ENCODE measurements around the gene PCDHGA1. TPM values are rescaled to one million over a fixed set of nuclear protein-coding genes. Genes with fewer than 3 reads are reported as not detected.
"Not testable (repeated sequence)": the region's sequence is repeated elsewhere in the genome, so short reads cannot be mapped to it uniquely, and the experiment has no call there.

The PCDHGA1 gene
- total and polyA plus RNA-seq, 7 donors = 0.27 to 2.1 (median 0.59) TPM

- H3K9me3 ChIP-seq = peaks cover 7% of the 10 kb centered on the region
- intact Hi-C loops (cut with DNase I) = no loop called here
- TF ChIP-seq, protein P1, sequence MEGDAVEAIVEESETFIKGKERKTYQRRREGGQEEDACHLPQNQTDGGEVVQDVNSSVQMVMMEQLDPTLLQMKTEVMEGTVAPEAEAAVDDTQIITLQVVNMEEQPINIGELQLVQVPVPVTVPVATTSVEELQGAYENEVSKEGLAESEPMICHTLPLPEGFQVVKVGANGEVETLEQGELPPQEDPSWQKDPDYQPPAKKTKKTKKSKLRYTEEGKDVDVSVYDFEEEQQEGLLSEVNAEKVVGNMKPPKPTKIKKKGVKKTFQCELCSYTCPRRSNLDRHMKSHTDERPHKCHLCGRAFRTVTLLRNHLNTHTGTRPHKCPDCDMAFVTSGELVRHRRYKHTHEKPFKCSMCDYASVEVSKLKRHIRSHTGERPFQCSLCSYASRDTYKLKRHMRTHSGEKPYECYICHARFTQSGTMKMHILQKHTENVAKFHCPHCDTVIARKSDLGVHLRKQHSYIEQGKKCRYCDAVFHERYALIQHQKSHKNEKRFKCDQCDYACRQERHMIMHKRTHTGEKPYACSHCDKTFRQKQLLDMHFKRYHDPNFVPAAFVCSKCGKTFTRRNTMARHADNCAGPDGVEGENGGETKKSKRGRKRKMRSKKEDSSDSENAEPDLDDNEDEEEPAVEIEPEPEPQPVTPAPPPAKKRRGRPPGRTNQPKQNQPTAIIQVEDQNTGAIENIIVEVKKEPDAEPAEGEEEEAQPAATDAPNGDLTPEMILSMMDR (IDR thresholded peaks at IDR 0.05) = no peak
- peak overlapping the region; percentile 62 for H3K4me3 ChIP-seq
- ATAC-seq = no peak
- no peak for DNase-seq
- H3K27me3 ChIP-seq (ENCODE audit: insufficient read depth in 3 of 3, low read length in 2 of 3) = peaks cover 0 to 18% (median 2%) of the 10 kb centered on the region in 3 donors
- no peaks in the 10 kb centered on the region for H3K36me3 ChIP-seq (ENCODE audit: insufficient read depth in 1 of 2, low read depth in 1 of 2)
- WGBS, 3 donors = 33 to 39% (median 39%) methylated on average over 64 of the region's 64 CpGs
- H3K4me1 ChIP-seq = no peaks in the 10 kb centered on the region
- H3K27ac ChIP-seq = no peak overlapping the region
Measured at GRCh38 chr5:141409598-141410306, 79.4 kb downstream of the PCDHGA1 start.

- Histone ChIP-seq H3K27me3 (ENCODE audit: insufficient read depth in 3 of 3, low read length in 2 of 3) (peaks cover 0 to 22% (median 0%) of the 10 kb centered on the region in 3 donors), H3K9me3 (peaks cover 7% of the 10 kb centered on the region)
- ATAC-seq = no peak
Measured at GRCh38 chr5:141411575-141411974, 81.3 kb downstream of the PCDHGA1 start.

GRCh38 chr5:141412854-141413539 lies 82.7 kb downstream of the PCDHGA1 start, which contains the start of gene PCDHGA10:
PCDHGA10 (plus strand) TSS chr5:141412987; CDS start chr5:141413176, 189 bp downstream.
- Histone ChIP-seq H3K27ac (peak within 1 kb of the TSS; percentile 10), H3K36me3 (ENCODE audit: insufficient read depth in 1 of 2, low read depth in 1 of 2) (no peaks in the 10 kb centered on the region), H3K27me3 (ENCODE audit: insufficient read depth in 3 of 3, low read length in 2 of 3) (peaks cover 0 to 25% (median 0%) of the 10 kb centered on the region in 3 donors), H3K9me3 (peaks cover 7% of the 10 kb centered on the region), H3K4me1 (no peaks in the 10 kb centered on the region), H3K4me3 (peak within 1 kb of the TSS; percentile 62)
- WGBS, 3 donors = 21 to 29% (median 26%) methylated on average over 31 of the region's 31 CpGs
- ATAC-seq (peak; percentile 70 to 79 (median 75)), DNase-seq (peak; percentile 43 to 69)
- TF ChIP-seq, protein P1 (IDR thresholded peaks at IDR 0.05) = peak; percentile 70
- intact Hi-C loops (cut with DNase I) = no loop called here

More at GRCh38 chr5:141411575-141411974, 81.3 kb downstream of the PCDHGA1 start:
- 69 to 74% (median 69%) methylated on average over 3 of the region's 3 CpGs for WGBS, 3 donors
- intact Hi-C loops (cut with DNase I) = no loop called here
- Histone ChIP-seq H3K27ac (no peak overlapping the region), H3K36me3 (ENCODE audit: insufficient read depth in 1 of 2, low read depth in 1 of 2) (no peaks in the 10 kb centered on the region), H3K4me1 (no peaks in the 10 kb centered on the region), H3K4me3 (peak overlapping the region; percentile 62)
- no peak for DNase-seq
- TF ChIP-seq, protein P1 (IDR thresholded peaks at IDR 0.05) = no peak

- peaks cover 7% of the 10 kb centered on the region for H3K9me3 ChIP-seq
- no peaks in the 10 kb centered on the region for H3K4me1 ChIP-seq
- ATAC-seq (peak; percentile 18 to 29 (median 22)), DNase-seq (no peak)
- 27 to 29% (median 29%) methylated on average over 25 of the region's 25 CpGs for WGBS, 3 donors
- TF ChIP-seq, protein P1 (IDR thresholded peaks at IDR 0.05) = no peak
- peaks cover 0 to 28% (median 0%) of the 10 kb centered on the region in 3 donors for H3K27me3 ChIP-seq (ENCODE audit: insufficient read depth in 3 of 3, low read length in 2 of 3)
- peak overlapping the region; percentile 60 for H3K4me3 ChIP-seq
- no peak overlapping the region for H3K27ac ChIP-seq
- intact Hi-C loops (cut with DNase I) = no loop called here
- no peaks in the 10 kb centered on the region for H3K36me3 ChIP-seq (ENCODE audit: insufficient read depth in 1 of 2, low read depth in 1 of 2)
Measured at GRCh38 chr5:141413540-141414069, 83.3 kb downstream of the PCDHGA1 start.

DNA sequence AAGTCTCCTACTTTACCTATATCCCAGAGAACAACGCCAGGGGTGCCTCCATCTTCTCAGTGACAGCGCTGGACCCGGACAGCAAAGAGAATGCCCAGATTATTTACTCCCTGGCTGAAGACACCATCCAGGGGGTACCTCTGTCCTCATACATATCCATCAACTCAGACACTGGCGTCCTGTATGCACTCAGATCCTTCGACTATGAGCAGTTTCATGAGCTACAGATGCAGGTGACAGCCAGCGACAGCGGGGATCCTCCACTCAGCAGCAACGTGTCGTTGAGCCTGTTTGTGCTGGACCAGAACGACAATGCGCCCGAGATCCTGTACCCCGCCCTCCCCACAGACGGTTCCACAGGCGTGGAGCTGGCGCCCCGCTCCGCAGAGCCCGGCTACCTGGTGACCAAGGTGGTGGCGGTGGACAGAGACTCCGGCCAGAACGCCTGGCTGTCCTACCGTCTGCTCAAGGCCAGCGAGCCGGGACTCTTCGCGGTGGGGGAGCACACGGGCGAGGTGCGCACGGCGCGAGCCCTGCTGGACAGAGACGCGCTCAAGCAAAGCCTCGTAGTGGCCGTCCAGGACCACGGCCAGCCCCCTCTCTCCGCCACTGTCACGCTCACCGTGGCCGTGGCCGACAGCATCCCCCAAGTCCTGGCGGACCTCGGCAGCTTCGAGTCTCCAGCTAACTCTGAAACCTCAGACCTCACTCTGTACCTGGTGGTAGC lies 84.4 kb downstream of the PCDHGA1 start:
- intact Hi-C loops (cut with DNase I) = loop anchor here (5.0 kb wide), 2 partner anchors 143 to 148 kb away; no protein-coding TSS in a partner anchor
- not testable (repeated sequence) for DNase-seq; H3K4me1 ChIP-seq; H3K36me3 ChIP-seq (ENCODE audit: insufficient read depth in 1 of 2, low read depth in 1 of 2); H3K9me3 ChIP-seq; ATAC-seq; H3K27ac ChIP-seq
- Histone ChIP-seq H3K27me3 (ENCODE audit: insufficient read depth in 3 of 3, low read length in 2 of 3) (peaks cover 0 to 27% (median 3%) of the 10 kb centered on the region in 3 donors), H3K4me3 (peak overlapping the region; percentile 8)
- 43 to 53% (median 47%) methylated on average over 38 to 46 of the region's 46 CpGs for WGBS, 3 donors

DNA sequence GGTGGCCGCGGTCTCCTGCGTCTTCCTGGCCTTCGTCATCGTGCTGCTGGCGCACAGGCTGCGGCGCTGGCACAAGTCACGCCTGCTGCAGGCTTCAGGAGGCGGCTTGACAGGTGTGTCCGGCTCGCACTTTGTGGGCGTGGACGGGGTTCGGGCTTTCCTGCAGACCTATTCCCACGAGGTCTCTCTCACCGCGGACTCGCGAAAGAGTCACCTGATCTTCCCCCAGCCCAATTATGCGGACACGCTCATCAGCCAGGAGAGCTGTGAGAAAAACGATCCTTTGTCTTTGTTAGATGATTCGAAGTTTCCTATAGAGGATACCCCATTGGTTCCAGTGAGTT lies 84.9 kb downstream of the PCDHGA1 start:
- H3K4me1 ChIP-seq; H3K36me3 ChIP-seq (ENCODE audit: insufficient read depth in 1 of 2, low read depth in 1 of 2); ATAC-seq; H3K27ac ChIP-seq; DNase-seq; H3K9me3 ChIP-seq: not testable (repeated sequence)
- intact Hi-C loops (cut with DNase I) = loop anchor here (5.0 kb wide), 2 partner anchors 142 to 147 kb away; no protein-coding TSS in a partner anchor
- peaks cover 0 to 31% (median 4%) of the 10 kb centered on the region in 3 donors for H3K27me3 ChIP-seq (ENCODE audit: insufficient read depth in 3 of 3, low read length in 2 of 3)
- peak overlapping the region; percentile 8 for H3K4me3 ChIP-seq
- WGBS, 3 donors = 31 to 44% (median 38%) methylated on average over 24 of the region's 24 CpGs

All from psoas muscle (tissue), 8 donors.